HEK293 (cell line): Measurements from ENCODE around the gene SHISAL1.

ENCODE experiments used
- CTCF ChIA-PET: fragments of 350-600 bp; formaldehyde crosslinking; extraction: SDS; loops from one replicate; lab custom pipeline; 2021; ENCODE audit warnings: antibody characterized with exemption; lab: Yijun Ruan, JAX
- POLR2A ChIA-PET: fragments of 300-600 bp; formaldehyde crosslinking; extraction: SDS; loops from one replicate; lab custom pipeline; 2020; ENCODE audit warnings: antibody characterized with exemption, inconsistent platforms; lab: Yijun Ruan, JAX
- H3K27ac ChIP-seq: fragments of 200-500 bp; sonication (Bioruptor generic); 2 replicates; pipeline ENCODE4 v1.5.1; 2014; ENCODE audit warnings: low read depth, low read length, control low read depth, inconsistent platforms; ENCODE audit errors: extremely low read depth
- H3K36me3 ChIP-seq, 2 experiments: fragments of 200-500 bp in 1 of 2; sonication (Bioruptor generic) in 1 of 2; 1 replicate in 1 of 2; 2 replicates in 1 of 2; pipeline ENCODE4 v1.5.1; 2014 to 2017; ENCODE audit warnings: inconsistent platforms in 2 of 2, low read length in 2 of 2; ENCODE audit not compliant: control insufficient read depth in 2 of 2, insufficient read depth in 1 of 2
- H3K4me1 ChIP-seq: fragments of 200-500 bp; sonication (Bioruptor generic); 2 replicates; pipeline ENCODE4 v1.5.1; 2014; ENCODE audit warnings: mild to moderate bottlenecking, low read length, inconsistent platforms; ENCODE audit not compliant: control insufficient read depth, insufficient read depth
- H3K4me3 ChIP-seq: 2 replicates; pipeline ENCODE4 v1.5.1; 2011; ENCODE audit warnings: low read depth, mild to moderate bottlenecking, control low read depth, low read length, moderate library complexity
- H3K9me3 ChIP-seq: fragments of 200-500 bp; sonication (Bioruptor generic); 2 replicates; pipeline ENCODE4 v1.5.1; 2014; ENCODE audit warnings: low read depth, low read length, inconsistent platforms; ENCODE audit not compliant: control insufficient read depth, insufficient read depth
- GFI1B ChIP-seq: fragments of 450-650 bp; formaldehyde crosslinking; IDR thresholded peaks from 2 replicates; pipeline ENCODE4 v1.5.1; 2016; ENCODE audit warnings: missing biosample characterization, missing genetic modification characterization
- KLF9 ChIP-seq: fragments of 450-650 bp; formaldehyde crosslinking; IDR thresholded peaks from 2 replicates; pipeline ENCODE4 v1.5.1; 2016; ENCODE audit warnings: missing biosample characterization, missing genetic modification characterization, low read depth
- MEIS1 ChIP-seq: sonication (generic); formaldehyde crosslinking; IDR thresholded peaks from 2 replicates; pipeline ENCODE4 v1.8.1; 2022; ENCODE audit warnings: missing genetic modification reagents, mild to moderate bottlenecking, borderline replicate concordance
- PRDM2 ChIP-seq: fragments of 450-650 bp; formaldehyde crosslinking; IDR thresholded peaks from 2 replicates; pipeline ENCODE4 v1.5.1; 2016; ENCODE audit warnings: missing biosample characterization, missing genetic modification characterization, borderline replicate concordance
- ZBTB11 ChIP-seq: fragments of 450-650 bp; formaldehyde crosslinking; conservative IDR thresholded peaks from 2 replicates; pipeline ENCODE4 v1.5.1; 2016; ENCODE audit warnings: low read depth, missing biosample characterization, missing genetic modification characterization
- ZBTB17 ChIP-seq: fragments of 450-650 bp; formaldehyde crosslinking; IDR thresholded peaks from 2 replicates; pipeline ENCODE4 v1.5.1; 2016; ENCODE audit warnings: missing biosample characterization, missing genetic modification characterization
- ZFHX2 ChIP-seq: fragments of 450-650 bp; formaldehyde crosslinking; conservative IDR thresholded peaks from 2 replicates; pipeline ENCODE4 v1.5.1; 2016; ENCODE audit warnings: missing biosample characterization, missing genetic modification characterization
- ZNF114 ChIP-seq: fragments of 450-650 bp; formaldehyde crosslinking; IDR thresholded peaks from 2 replicates; pipeline ENCODE4 v1.5.0; 2017; ENCODE audit warnings: missing biosample characterization, missing genetic modification characterization
- ZNF157 ChIP-seq: fragments of 450-650 bp; formaldehyde crosslinking; IDR thresholded peaks from 2 replicates; pipeline ENCODE4 v1.5.1; 2016; ENCODE audit warnings: missing biosample characterization, missing genetic modification characterization
- ZNF174 ChIP-seq: fragments of 450-650 bp; formaldehyde crosslinking; IDR thresholded peaks from 2 replicates; pipeline ENCODE4 v1.5.0; 2017; ENCODE audit warnings: missing biosample characterization, mild to moderate bottlenecking, missing genetic modification characterization
- ZNF175 ChIP-seq: fragments of 450-650 bp; formaldehyde crosslinking; IDR thresholded peaks from 2 replicates; pipeline ENCODE4 v1.5.1; 2016; ENCODE audit warnings: missing biosample characterization, missing genetic modification characterization
- ZNF335 ChIP-seq: fragments of 450-650 bp; formaldehyde crosslinking; conservative IDR thresholded peaks from 2 replicates; pipeline ENCODE4 v1.5.1; 2016; ENCODE audit warnings: missing biosample characterization, missing genetic modification characterization
- ZNF560 ChIP-seq: fragments of 450-650 bp; formaldehyde crosslinking; IDR thresholded peaks from 2 replicates; pipeline ENCODE4 v1.5.1; 2017; ENCODE audit warnings: missing biosample characterization, missing genetic modification characterization, borderline replicate concordance
- ZNF621 ChIP-seq: fragments of 450-650 bp; formaldehyde crosslinking; IDR thresholded peaks from 2 replicates; pipeline ENCODE4 v1.5.1; 2017; ENCODE audit warnings: missing biosample characterization, missing genetic modification characterization
- ZNF629 ChIP-seq: fragments of 450-650 bp; formaldehyde crosslinking; IDR thresholded peaks from 2 replicates; pipeline ENCODE4 v1.5.1; 2017; ENCODE audit warnings: missing biosample characterization, missing genetic modification characterization
- ZNF664 ChIP-seq: fragments of 450-650 bp; formaldehyde crosslinking; IDR thresholded peaks from 2 replicates; pipeline ENCODE4 v1.5.1; 2016; ENCODE audit warnings: missing biosample characterization, missing genetic modification characterization
- ZNF785 ChIP-seq: fragments of 450-650 bp; formaldehyde crosslinking; IDR thresholded peaks from 2 replicates; pipeline ENCODE4 v1.5.1; 2016; ENCODE audit warnings: missing biosample characterization, missing genetic modification characterization
- TF ChIP-seq, protein P1 (sequence below): fragments of 450-650 bp; formaldehyde crosslinking; IDR thresholded peaks from 2 replicates; pipeline ENCODE4 v1.5.1; 2016; ENCODE audit warnings: missing biosample characterization, missing genetic modification characterization
- TF ChIP-seq, protein P2 (sequence below): fragments of 450-650 bp; formaldehyde crosslinking; IDR thresholded peaks from 2 replicates; pipeline ENCODE4 v1.5.0; 2017; ENCODE audit warnings: missing biosample characterization, missing genetic modification characterization, borderline replicate concordance
- TF ChIP-seq, protein P3 (sequence below): fragments of 450-650 bp; formaldehyde crosslinking; IDR thresholded peaks from 2 replicates; pipeline ENCODE4 v1.5.1; 2016; ENCODE audit warnings: missing biosample characterization, missing genetic modification characterization

Gene SHISAL1

GRCh38 chr22:44338177-44338810 lies 25.5 kb upstream of the SHISAL1 start:
- Histone ChIP-seq H3K27ac (no peak overlapping the region), H3K36me3 (no peaks in the 10 kb centered on the region), H3K9me3 (no peaks in the 10 kb centered on the region), H3K4me1 (no peaks in the 10 kb centered on the region; the same call in 1 of the 2 replicates), H3K4me3 (no peak overlapping the region)
- no peak for TF ChIP-seq ZBTB11 (tag by site-specific recombination)
- TF ChIP-seq ZNF174 (tag by site-specific recombination), result no peak
- peak; percentile 55; the same call in 1 of the 2 replicates for TF ChIP-seq ZBTB17 (tag by site-specific recombination)
- ChIA-PET CTCF (interaction anchor here (0.5 to 1.3 kb wide), 3 partner anchors 21 to 345 kb away, joined by 3 to 4 read pairs (median 3); no protein-coding TSS in a partner anchor), POLR2A (interaction anchor here (0.8 kb wide), 1 partner anchor 13 kb away, joined by 3 read pairs; no protein-coding TSS in a partner anchor)

- H3K4me1 ChIP-seq, result no peaks in the 10 kb centered on the region; the same call in 1 of the 2 replicates
- ChIA-PET POLR2A (interaction anchor here (0.8 kb wide), 1 partner anchor 13 kb away, joined by 3 read pairs; no protein-coding TSS in a partner anchor), CTCF (no interaction called here)
- H3K4me3 ChIP-seq, result no peak overlapping the region
- H3K27ac ChIP-seq, result no peak overlapping the region
- H3K9me3 ChIP-seq, result no peaks in the 10 kb centered on the region
- no peaks in the 10 kb centered on the region for H3K36me3 ChIP-seq
- TF ChIP-seq ZBTB17 (tag by site-specific recombination), result peak; percentile 69
- TF ChIP-seq MEIS1, result no peak
- TF ChIP-seq ZFHX2, result peak; percentile 55
- no peak for TF ChIP-seq ZNF335
- no peak for TF ChIP-seq PRDM2
- no peak for TF ChIP-seq ZNF175
- TF ChIP-seq ZNF114 (tag by site-specific recombination), result no peak
- no peak for TF ChIP-seq ZNF560
- TF ChIP-seq, protein P1, sequence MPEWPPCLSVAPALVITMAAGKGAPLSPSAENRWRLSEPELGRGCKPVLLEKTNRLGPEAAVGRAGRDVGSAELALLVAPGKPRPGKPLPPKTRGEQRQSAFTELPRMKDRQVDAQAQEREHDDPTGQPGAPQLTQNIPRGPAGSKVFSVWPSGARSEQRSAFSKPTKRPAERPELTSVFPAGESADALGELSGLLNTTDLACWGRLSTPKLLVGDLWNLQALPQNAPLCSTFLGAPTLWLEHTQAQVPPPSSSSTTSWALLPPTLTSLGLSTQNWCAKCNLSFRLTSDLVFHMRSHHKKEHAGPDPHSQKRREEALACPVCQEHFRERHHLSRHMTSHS (tag by site-specific recombination), result no peak
- TF ChIP-seq ZNF621 (tag by site-specific recombination), result no peak
- TF ChIP-seq, protein P2, sequence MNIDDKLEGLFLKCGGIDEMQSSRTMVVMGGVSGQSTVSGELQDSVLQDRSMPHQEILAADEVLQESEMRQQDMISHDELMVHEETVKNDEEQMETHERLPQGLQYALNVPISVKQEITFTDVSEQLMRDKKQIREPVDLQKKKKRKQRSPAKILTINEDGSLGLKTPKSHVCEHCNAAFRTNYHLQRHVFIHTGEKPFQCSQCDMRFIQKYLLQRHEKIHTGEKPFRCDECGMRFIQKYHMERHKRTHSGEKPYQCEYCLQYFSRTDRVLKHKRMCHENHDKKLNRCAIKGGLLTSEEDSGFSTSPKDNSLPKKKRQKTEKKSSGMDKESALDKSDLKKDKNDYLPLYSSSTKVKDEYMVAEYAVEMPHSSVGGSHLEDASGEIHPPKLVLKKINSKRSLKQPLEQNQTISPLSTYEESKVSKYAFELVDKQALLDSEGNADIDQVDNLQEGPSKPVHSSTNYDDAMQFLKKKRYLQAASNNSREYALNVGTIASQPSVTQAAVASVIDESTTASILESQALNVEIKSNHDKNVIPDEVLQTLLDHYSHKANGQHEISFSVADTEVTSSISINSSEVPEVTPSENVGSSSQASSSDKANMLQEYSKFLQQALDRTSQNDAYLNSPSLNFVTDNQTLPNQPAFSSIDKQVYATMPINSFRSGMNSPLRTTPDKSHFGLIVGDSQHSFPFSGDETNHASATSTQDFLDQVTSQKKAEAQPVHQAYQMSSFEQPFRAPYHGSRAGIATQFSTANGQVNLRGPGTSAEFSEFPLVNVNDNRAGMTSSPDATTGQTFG, result no peak
- no peak for TF ChIP-seq GFI1B (tag by site-specific recombination)
- 0 out of 2 replicates have a peak, but pooled peaks have one; percentile 26 for TF ChIP-seq ZNF629 (tag by site-specific recombination)
- TF ChIP-seq ZNF157 (tag by site-specific recombination), result no peak
- no peak for TF ChIP-seq ZNF664
- TF ChIP-seq, protein P3, sequence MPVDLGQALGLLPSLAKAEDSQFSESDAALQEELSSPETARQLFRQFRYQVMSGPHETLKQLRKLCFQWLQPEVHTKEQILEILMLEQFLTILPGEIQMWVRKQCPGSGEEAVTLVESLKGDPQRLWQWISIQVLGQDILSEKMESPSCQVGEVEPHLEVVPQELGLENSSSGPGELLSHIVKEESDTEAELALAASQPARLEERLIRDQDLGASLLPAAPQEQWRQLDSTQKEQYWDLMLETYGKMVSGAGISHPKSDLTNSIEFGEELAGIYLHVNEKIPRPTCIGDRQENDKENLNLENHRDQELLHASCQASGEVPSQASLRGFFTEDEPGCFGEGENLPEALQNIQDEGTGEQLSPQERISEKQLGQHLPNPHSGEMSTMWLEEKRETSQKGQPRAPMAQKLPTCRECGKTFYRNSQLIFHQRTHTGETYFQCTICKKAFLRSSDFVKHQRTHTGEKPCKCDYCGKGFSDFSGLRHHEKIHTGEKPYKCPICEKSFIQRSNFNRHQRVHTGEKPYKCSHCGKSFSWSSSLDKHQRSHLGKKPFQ, result no peak
- no peak for TF ChIP-seq ZNF785
- TF ChIP-seq KLF9 (tag by site-specific recombination), result no peak
Measured at GRCh38 chr22:44337678-44338004, 24.9 kb upstream of the SHISAL1 start.
